Measurements from ENCODE around the gene DOCK1. TPM values are rescaled to one million over a fixed set of nuclear protein-coding genes. Genes with fewer than 3 reads are reported as not detected.
"Not testable (repeated sequence)": the region's sequence is repeated elsewhere in the genome, so short reads cannot be mapped to it uniquely, and the experiment has no call there.

The DOCK1 gene
- total RNA-seq, 2 donors from 2014 or later: 46.4 to 49.0 TPM

DNA sequence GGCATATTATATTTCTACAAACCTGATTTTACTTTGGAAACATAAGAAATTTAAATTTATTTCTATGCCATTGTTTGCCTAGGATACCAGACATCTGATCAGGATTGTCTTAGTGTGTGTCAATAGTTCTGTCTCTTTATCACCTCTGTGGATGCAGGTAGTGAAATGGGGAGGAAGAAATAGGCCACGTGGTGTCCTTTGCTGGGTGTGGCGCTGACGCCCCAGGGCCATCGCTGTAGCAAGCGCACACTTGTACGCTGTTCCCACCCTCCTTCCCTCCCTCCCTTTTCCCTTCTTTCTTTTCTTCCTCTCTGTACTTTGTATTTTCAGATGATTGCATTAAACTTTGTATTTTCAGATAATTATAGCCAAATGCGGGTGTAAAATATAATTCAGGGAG, 5.0 kb downstream of the DOCK1 start:
- DNase-seq: no peak
- TF ChIP-seq, protein P1, sequence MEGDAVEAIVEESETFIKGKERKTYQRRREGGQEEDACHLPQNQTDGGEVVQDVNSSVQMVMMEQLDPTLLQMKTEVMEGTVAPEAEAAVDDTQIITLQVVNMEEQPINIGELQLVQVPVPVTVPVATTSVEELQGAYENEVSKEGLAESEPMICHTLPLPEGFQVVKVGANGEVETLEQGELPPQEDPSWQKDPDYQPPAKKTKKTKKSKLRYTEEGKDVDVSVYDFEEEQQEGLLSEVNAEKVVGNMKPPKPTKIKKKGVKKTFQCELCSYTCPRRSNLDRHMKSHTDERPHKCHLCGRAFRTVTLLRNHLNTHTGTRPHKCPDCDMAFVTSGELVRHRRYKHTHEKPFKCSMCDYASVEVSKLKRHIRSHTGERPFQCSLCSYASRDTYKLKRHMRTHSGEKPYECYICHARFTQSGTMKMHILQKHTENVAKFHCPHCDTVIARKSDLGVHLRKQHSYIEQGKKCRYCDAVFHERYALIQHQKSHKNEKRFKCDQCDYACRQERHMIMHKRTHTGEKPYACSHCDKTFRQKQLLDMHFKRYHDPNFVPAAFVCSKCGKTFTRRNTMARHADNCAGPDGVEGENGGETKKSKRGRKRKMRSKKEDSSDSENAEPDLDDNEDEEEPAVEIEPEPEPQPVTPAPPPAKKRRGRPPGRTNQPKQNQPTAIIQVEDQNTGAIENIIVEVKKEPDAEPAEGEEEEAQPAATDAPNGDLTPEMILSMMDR (IDR thresholded peaks at IDR 0.05): no peak
- Histone ChIP-seq H3K9ac (ENCODE audit: low read depth in 2 of 2, low read length in 2 of 2) (no peak overlapping the region), H3K4me3 (no peak overlapping the region), H3K27me3 (no peaks in the 10 kb centered on the region), H3K9me3 (no peaks in the 10 kb centered on the region), H3K36me3 (no peaks in the 10 kb centered on the region), H3K27ac (no peak overlapping the region), H3K4me1 (peaks cover 5% of the 10 kb centered on the region)
- intact Hi-C loops (cut with DNase I): no loop called here

DNA sequence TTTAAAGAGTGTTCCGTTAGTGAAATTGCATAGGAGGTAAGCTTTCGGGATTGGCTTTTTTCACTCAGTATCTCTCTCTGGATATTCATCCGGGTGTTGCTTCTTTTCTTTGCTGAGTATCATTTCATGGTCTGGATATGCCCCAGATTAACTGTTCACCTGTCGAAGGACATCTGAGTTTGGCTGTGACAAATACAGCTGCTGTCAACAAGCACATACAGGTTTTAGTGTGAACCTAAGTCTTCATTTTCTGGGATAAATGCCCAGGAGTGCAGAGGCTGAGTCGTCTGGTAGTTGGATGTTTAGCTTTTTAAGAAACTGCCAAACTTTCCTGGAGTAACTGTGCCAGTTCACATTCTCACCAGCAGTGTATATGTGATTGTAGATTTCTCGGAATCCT, 5.6 kb downstream of the DOCK1 start:
- H3K4me3 ChIP-seq: no peak overlapping the region
- no peaks in the 10 kb centered on the region for H3K9me3 ChIP-seq
- TF ChIP-seq, protein P1 (IDR thresholded peaks at IDR 0.05): no peak
- H3K27me3 ChIP-seq: no peaks in the 10 kb centered on the region
- H3K27ac ChIP-seq: no peak overlapping the region
- peaks cover 5% of the 10 kb centered on the region for H3K4me1 ChIP-seq
- no peak overlapping the region for H3K9ac ChIP-seq (ENCODE audit: low read depth in 2 of 2, low read length in 2 of 2)
- intact Hi-C loops (cut with DNase I): no loop called here
- DNase-seq: no peak
- no peaks in the 10 kb centered on the region for H3K36me3 ChIP-seq

DNA sequence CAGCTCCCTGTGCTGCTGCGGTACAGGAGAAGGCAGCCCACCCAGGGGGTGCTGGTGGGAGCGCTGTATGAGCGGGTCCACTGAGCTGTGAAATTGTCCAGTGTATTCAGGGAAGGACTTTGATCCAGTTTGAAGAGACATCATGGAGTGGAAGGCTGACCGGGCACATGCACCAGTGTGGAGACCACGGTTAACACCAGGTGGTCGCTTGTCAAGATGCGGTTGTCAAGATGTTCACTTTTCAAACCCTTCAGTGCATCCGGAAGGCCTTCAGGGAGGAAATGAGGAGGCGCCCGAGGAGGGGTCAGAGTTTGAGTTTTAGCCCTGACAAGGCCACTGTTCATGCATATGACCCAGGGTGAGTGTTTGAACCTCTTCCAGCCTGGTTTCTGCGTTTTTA, 6.1 kb downstream of the DOCK1 start:
- Histone ChIP-seq H3K4me3 (no peak overlapping the region), H3K27me3 (no peaks in the 10 kb centered on the region), H3K4me1 (peaks cover 4% of the 10 kb centered on the region), H3K27ac (no peak overlapping the region), H3K9me3 (no peaks in the 10 kb centered on the region), H3K9ac (ENCODE audit: low read depth in 2 of 2, low read length in 2 of 2) (no peak overlapping the region), H3K36me3 (no peaks in the 10 kb centered on the region)
- intact Hi-C loops (cut with DNase I): no loop called here
- TF ChIP-seq, protein P1 (IDR thresholded peaks at IDR 0.05): no peak
- no peak for DNase-seq

DNA sequence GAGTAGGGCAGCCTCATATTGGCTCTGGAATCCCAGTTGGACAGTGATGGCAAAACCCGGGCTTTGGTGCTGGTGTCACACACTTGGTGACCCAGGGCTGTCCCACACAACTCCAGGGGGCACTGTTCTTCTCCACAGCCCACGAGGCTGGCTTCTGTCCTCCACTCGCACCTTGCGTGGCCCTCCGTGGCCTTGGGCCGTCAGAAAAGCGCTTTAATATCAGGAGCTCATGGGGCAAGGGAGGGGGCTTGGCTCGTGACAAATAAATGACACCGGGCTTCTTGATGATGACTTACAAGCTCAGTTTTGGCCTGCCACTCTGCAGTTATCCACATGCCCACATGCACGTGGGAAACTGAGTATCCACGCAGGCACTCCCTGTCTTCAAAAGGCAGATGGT, 8.1 kb downstream of the DOCK1 start:
- Histone ChIP-seq H3K36me3 (no peaks in the 10 kb centered on the region), H3K9me3 (no peaks in the 10 kb centered on the region), H3K27me3 (no peaks in the 10 kb centered on the region), H3K4me1 (no peaks in the 10 kb centered on the region), H3K9ac (ENCODE audit: low read depth in 2 of 2, low read length in 2 of 2) (no peak overlapping the region), H3K4me3 (no peak overlapping the region), H3K27ac (no peak overlapping the region)
- intact Hi-C loops (cut with DNase I): no loop called here
- no peak for DNase-seq
- TF ChIP-seq, protein P1 (IDR thresholded peaks at IDR 0.05): no peak

DNA sequence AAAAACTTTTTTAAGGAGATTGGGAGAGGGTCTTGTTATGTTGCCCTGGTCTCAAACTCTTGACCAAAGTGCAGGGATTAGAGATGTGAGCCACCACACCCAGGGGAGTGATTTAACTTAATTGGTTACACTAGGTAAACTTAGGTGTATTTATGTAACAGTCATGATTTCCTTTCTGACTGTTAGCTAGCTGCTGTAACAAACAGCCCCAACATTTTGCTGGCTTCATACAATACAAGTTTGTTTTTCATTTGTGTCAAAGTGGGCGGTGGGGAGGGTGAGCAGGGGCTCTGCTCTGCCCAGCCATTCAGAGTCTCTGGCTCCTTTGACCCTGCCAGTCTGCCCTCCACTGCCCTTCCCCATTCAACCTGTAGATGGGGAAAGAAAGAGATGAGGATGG, 9.3 kb downstream of the DOCK1 start:
- Histone ChIP-seq H3K9me3 (no peaks in the 10 kb centered on the region), H3K27me3 (no peaks in the 10 kb centered on the region), H3K9ac (ENCODE audit: low read depth in 2 of 2, low read length in 2 of 2) (no peak overlapping the region), H3K27ac (no peak overlapping the region), H3K4me3 (no peak overlapping the region), H3K36me3 (no peaks in the 10 kb centered on the region), H3K4me1 (no peaks in the 10 kb centered on the region)
- no peak for DNase-seq
- intact Hi-C loops (cut with DNase I): no loop called here
- TF ChIP-seq, protein P1 (IDR thresholded peaks at IDR 0.05): no peak

DNA sequence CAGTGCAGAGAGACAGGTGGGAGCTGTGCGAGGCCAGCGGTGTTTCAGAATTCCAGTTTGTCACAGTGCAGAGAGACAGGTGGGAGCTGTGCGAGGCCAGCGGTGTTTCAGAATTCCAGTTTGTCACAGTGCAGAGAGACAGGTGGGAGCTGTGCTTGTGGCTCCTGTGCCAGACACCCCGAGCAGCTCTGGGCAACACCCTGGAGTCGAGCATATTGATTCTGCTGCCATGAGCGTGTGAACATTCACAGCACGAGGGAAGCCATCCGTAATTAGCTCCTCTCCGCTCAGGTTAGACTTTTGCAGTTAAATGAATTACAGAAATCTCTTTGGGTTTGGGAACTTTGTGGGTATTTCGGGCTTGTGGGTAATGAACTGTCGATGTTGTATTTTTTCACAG, 11.7 kb downstream of the DOCK1 start:
- H3K27ac ChIP-seq; H3K36me3 ChIP-seq; intact Hi-C loops (cut with DNase I); H3K4me1 ChIP-seq; H3K9ac ChIP-seq (ENCODE audit: low read depth in 2 of 2, low read length in 2 of 2); H3K9me3 ChIP-seq; H3K27me3 ChIP-seq; H3K4me3 ChIP-seq; DNase-seq: not testable (repeated sequence)

Measured in colonic mucosa (tissue), 4 donors.